T-helper 1 cell treated with Interleukin-12 subunit alpha and Interleukin-12 subunit beta and Interleukin-4 antibody, amounts not matched to agents 30 ng/mL and 1 ng/mL, for 36 hours (primary cell): ENCODE results near the gene DNAJC5. TPM values are rescaled to one million over a fixed set of nuclear protein-coding genes. Genes with fewer than 3 reads are reported as not detected.

Experiments
- intact Hi-C: fragments of 100-400 bp; cut with micrococcal nuclease; formaldehyde crosslinking; loops from one replicate; pipeline ENCODE4 v1.15.1; 2024
- total RNA-seq: library from RNA; stranded (reverse); gene quantifications from 2 replicates; pipeline ENCODE4 v1.2.3, GENCODE V29; 2022

The DNAJC5 gene
- total RNA-seq, 1 donor from 2014 or later, result 58.3 TPM

DNA sequence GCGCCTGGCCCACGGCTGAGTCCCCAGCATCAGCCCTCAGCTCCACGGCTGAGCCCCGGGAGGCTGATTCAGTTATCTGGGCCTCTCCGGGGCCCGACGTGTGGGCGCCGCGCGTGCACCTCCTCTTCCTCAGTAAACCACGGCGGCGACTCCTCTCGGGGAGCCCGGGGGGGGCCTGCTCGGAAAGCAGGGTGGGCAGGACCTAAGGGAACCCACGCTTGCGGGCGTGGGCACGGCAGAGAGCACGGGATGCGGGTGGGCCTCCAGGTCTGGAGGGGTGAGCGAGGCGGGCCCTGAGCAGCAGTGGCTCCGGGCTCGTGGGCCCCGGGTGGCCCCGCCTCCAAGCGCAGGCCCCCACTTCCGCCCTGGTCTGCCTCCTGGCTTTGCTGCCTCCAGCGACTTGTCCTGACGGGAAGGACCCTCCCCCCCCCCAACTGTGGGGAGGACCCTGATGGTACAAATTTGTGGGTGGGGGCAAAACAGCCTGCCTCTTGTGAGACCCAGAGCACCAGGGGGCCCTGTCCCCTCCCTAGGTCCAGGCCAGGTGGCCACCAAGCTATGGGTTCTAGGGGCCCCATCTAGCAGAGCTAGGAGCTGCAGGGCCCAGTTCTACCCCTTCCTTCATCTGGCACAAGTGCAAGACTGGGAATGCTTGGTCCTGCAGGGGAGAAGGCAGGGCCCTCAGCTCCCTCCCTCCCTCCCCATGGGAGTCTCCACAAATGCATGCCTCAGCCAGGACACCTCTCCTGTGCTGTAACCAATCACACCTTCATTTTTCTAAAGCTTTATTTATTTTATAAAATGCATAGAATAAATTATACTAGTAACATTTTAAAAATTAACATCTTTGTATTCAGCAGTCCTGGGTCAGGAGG, 44.4 kb downstream of the DNAJC5 start:
- intact Hi-C loops, result no loop called here

GRCh38 chr20:63940071-63940471, 45.1 kb downstream of the DNAJC5 start:
- intact Hi-C loops, result loop anchor here (2.0 kb wide), 2 partner anchors 37 to 75 kb away; partner anchors contain the start of gene TPD52L2

GRCh38 chr20:63940472-63941266, 45.7 kb downstream of the DNAJC5 start:
- intact Hi-C loops, result loop anchor here (1.0 to 2.0 kb wide), 4 partner anchors 38 to 387 kb away; partner anchors contain the start of gene TPD52L2

GRCh38 chr20:63941282-63942081, 46.6 kb downstream of the DNAJC5 start:
- intact Hi-C loops, result loop anchor here (1.0 to 2.0 kb wide), 4 partner anchors 39 to 388 kb away; partner anchors contain the start of gene TPD52L2

DNA sequence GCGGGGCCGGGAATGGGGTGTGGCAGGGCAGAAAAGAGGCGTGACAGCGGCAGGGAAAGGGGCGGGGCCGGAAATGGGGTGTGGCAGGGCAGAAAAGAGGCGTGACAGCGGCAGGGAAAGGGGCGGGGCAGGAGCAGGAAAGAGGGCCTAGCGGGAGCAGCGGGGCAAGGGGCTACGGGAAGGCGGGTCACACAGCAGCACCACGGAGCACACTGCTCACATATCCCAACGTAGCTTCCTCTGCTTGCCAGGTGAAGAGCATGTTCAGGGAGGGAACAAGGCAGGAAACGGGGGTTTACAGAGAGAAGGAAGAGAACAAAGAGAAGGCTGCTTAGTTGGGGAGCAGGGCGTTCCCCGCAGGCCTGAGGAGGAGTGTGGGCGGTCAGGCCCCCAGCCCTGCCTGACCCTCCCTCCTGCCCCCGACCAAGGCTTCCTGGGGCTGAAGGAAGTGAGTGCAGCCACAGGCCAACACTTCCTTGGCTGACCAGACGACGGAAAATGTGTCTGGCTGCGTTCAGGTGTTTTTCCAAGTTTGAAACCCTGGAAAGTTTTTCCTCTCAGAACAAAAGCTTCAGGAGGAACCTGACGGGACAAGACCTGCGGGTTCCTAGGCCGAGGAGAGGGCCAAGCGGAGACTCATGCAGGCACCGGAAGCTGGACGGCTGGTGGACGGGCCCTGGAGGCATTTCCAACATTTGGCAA, 47.5 kb downstream of the DNAJC5 start:
- intact Hi-C loops, result no loop called here

DNA sequence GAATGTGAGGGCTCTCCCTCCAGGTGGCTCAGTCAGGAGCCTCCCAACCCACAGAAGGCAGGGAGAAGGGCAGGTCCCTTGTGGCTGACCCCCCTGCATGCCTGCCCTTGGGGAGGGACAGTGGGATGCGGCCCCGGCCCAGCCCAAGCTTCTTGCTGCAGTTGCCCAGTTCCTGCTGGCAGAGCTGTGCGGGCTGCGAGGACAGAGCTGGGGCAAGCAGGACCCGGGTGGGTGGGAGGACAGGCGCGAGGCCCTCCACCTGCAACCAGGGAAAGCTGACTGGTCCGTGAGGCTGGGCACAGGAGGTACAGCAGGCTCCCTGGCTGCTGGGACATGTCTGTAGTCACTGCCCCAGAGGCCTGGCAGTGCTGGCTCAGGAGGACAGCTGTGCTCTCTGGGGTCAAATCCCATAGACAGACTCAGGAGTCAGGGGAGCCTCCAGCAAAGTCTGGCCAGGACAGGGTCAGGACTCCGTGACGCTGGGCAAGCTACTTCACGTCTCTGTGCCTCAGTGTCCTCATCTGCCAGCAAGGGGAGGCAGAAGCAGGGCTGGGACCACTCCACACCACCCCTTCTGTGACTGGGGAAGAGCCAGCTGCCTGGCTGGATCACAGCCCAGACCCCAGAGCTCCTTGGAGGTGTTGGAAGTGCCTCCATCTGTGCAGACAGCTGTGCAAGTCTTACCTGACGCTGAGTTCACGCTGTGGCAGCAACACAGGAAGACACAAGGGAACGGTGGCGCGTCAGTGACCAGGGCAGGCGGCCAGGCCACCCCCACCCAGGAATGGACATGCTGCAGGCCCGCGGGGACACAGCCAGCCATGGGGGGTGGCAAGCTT, 48.3 kb downstream of the DNAJC5 start:
- intact Hi-C loops, result no loop called here

- intact Hi-C loops, result no loop called here
Observed at GRCh38 chr20:63943808-63944077, 48.8 kb downstream of the DNAJC5 start.

- intact Hi-C loops, result no loop called here
Observed at GRCh38 chr20:63944078-63944941, 49.4 kb downstream of the DNAJC5 start.

DNA sequence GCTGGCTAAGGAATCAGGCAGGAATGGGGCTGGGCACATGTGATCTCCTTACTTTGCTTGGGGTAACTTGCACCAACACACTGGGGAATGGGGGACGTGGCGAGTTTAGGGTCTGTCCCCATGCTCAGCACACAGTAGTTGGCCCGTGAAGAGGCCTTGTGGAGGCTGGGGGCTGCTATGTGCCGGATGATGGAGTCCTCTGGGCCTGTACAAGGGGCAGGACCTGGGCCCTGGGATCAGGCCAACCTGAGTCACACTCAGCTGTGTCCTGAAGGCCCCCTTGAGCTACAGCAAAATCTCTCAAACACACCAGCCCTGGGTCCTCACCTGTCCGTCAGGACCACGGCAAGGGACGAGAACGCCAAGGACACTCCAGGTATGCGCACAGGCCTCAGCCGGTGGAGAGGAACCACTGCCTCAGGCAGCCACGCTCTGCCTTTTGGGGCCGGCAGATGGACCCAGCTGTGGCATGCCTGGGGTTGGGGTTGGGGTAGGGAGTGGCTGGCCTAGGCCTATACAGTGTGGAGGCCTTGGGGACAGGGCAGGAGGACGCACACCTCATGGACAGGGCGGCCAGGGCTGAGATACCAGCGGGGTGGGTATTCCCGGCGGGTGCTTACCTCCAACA, 50.2 kb downstream of the DNAJC5 start:
- intact Hi-C loops, result no loop called here

DNA sequence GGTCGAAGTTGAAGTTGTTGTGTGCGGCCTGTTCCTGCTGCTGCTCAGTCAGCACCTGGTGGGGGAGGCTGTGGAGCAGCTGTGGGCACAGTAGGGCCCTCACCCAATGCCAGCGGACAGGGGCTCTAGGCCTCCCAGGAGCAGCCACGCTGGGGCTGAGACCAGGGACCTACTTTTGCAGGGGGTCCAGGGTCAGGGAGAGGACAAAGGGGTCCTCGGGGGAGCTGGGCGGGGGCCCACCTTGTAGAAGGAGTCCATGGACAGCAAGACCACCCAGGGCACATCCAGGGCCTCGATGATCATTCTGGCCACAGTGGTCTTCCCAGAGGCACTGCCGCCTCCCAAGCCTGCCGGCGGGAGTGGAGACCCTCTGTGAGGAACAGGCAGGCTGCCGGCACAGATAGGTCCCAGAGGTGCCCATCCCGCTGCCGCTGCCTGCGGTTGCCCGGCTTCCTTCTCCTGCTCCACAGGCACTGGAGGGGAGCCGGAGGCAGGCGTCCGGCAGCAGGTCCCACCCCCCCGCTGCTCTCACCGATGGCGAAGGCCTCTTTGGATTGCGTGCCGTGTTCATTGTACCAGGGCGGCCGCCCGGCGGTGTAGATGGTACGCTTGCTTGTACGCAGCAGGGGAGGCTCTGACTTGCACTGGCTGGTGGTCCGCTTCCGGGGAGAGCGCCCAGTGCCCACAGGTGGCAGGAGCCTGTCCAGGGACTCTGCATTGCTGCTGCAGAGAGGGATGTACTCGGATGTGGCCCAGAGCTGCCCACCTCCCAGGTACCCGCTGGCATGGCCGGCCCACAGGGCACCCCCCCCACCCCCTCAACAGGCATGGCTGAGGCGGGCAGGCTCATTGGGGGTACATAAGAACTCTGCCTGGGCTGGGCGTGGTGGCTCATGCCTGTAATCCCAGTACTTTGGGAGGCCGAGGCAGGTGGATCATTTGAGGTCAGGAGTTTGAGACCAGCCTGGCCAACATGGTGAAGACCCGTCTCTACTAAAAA, 51.3 kb downstream of the DNAJC5 start:
- intact Hi-C loops, result no loop called here

GRCh38 chr20:63946986-63947637, 52.2 kb downstream of the DNAJC5 start:
- intact Hi-C loops, result no loop called here

GRCh38 chr20:63947638-63948456, 52.9 kb downstream of the DNAJC5 start:
- intact Hi-C loops, result no loop called here

GRCh38 chr20:63950701-63951397, 55.9 kb downstream of the DNAJC5 start:
- intact Hi-C loops, result no loop called here

DNA sequence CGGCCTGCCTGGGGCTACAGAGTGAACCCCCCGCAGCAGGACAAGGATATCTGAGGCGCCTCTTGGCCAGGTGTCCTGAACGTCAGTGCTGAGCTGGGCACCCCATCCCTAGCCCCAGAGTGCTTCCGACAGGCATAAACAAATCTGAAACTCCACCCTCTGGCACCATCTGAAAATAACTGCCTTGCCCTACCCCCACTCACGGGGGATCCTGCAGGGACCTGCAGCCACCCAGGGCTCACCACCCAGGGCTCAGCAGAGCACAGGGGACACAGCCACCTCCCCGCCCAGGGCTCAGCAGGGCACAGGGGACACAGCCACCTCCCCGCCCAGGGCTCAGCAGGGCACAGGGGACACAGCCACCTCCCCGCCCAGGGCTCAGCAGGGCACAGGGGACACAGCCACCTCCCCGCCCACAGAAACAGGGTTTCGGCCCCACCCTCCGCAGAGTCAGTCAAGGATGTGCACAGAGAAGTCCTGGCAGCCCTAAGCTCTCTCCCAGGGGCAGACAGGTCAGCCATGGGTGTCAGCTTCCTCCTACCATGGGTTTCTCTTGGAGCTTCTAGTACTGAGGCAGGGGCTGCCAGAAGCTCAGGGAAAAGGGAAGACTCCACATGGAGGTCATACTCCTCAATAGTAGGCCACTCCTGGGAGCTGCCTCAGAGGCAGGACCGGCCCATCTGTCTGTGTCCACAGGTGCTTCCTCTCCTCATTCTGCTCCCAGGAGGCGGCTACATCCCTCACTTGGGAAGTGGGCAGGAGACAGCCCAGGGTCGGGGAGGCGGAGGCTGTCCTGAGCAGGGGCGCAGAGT, 56.7 kb downstream of the DNAJC5 start:
- intact Hi-C loops, result no loop called here

DNA sequence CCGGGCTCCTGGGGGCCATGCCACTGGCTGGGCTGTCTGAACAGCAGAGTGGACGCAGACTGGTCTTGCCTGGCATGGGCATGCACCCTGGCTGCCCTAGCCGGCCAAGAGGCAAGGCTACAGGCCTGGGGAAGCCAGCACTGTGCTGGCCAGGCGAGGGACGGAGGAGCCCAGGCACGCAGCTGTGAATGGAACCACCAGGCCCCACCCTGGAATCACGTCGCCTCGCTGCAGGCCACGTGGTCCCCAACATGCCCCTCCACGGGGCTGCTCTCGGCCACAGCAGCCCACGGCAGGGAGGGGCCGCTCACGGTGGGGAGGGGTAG, 57.2 kb downstream of the DNAJC5 start:
- intact Hi-C loops, result no loop called here
